GM20431 (cell line): ENCODE data around the gene AGT.

Experiments
- in situ Hi-C: fragments of 300-500 bp; cut with MseI, MboI; formaldehyde crosslinking; loops from one replicate; pipeline ENCODE4 v1.15.0; 2020; ENCODE audit warnings: low sequenced_read_pairs; ENCODE audit not compliant: unreplicated experiment

The AGT gene

DNA sequence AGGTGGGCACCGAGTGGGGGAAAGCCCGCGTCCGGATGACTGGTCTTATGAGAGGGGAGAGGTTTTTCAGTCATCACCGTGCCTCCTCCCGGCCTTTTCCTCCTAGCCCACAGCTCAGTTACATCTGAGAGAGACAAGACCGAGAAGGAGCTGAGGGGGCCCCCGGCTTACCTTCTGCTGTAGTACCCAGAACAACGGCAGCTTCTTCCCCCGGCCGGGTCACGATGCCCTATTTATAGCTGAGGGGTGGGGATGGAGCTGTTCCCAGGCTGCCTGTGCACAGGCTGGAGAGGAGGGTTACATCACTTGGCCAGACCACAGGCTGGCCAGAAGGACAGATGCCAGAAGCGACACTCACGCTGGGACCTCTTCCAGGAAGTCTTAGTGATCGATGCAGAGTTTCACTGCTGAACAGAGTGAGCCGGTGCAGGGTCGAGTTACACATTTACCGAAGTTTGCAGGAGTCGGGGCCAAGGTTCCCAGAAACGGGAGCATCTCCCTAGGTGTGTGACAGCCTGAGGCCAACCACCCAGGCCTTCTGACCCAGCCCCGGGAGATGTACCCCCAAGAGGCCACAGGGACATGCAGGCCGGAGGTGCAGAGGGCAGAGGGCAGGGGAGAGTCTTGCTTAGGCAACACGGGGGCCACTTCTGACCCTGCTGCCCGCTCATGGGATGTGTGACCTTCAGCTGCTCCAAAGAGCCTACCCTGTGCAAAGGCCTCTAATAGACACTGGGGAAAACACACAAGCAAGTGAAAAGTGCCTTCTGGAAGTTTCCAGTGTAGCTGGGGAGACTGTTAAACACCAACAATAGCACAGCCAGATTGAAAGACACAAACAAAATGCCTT lies at the start of gene AGT:
AGT (minus strand) TSS at position 208 of the 850 bp plus-strand sequence. CDS start 3,299 bp downstream, outside the sequence.
- in situ Hi-C loops, result no loop called here

DNA sequence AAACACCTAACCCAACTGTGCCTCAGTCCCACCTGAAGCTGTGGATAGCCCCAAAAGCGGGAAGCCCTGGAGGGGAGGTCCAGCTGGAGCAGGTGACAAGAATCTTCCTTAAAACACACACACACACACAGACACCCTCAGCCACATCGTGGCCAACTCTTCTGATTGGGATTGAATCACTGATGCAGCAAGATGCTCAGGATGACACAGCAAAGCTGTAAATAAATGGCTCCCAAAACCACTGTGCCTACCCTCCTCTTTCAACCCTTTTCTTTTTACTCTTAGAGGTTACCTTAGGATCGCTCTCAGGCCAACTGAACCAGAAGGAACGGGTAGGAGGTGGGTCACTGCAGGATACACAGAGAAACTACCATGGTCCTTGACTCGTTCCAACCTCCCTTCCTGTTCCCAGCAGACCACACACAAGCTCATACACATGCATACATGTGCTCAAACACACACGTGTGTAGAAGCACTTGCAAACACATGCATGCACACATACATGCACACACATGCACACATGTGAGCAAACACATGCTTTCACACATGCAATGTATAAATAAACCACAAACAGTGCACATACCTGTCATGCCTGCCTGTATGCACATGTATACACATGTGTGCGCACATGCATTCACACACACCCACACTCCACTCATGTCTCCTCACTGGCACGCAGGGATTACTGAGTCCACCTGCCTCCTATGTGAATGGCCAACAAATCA lies 47.7 kb upstream of the AGT start:
- in situ Hi-C loops, result no loop called here

GRCh38 chr1:230760360-230760827 lies 46.5 kb upstream of the AGT start:
- in situ Hi-C loops, result no loop called here

DNA sequence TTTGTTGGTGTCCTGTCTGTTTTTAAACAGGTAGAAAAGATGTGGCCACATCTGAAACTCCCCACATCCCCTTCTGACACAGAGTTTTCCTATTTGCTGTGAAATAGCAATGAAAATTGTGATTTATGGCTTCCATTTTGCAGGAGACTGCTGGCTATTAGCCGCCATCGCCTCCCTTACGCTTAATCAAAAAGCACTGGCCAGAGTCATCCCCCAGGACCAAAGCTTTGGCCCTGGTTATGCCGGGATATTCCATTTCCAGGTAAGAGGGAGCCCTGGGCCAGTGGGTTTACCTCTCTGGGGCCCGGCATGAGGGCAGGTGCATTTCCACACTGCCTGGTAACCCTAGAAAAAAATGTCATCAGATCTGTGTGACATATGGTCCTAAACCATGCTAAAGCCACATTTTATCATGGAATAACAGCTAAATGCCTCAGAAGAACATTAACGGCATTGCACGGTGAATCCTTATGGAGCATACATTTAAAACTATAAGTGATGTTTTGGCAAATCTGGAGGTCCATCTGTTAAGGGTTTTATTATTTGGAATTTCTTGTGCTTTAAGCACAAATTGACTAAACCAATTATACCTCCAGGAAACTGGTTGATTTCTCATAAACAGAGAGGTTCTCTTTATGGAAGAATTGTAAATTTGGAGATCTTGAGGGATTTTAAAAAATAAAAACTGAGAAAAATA lies 45.6 kb upstream of the AGT start:
- in situ Hi-C loops, result no loop called here

- in situ Hi-C loops, result no loop called here
Observed at GRCh38 chr1:230758709-230759368, 44.9 kb upstream of the AGT start.

- in situ Hi-C loops, result no loop called here
Observed at GRCh38 chr1:230757856-230758708, 44.2 kb upstream of the AGT start.

GRCh38 chr1:230754796-230755195 lies 40.9 kb upstream of the AGT start:
- in situ Hi-C loops, result no loop called here

DNA sequence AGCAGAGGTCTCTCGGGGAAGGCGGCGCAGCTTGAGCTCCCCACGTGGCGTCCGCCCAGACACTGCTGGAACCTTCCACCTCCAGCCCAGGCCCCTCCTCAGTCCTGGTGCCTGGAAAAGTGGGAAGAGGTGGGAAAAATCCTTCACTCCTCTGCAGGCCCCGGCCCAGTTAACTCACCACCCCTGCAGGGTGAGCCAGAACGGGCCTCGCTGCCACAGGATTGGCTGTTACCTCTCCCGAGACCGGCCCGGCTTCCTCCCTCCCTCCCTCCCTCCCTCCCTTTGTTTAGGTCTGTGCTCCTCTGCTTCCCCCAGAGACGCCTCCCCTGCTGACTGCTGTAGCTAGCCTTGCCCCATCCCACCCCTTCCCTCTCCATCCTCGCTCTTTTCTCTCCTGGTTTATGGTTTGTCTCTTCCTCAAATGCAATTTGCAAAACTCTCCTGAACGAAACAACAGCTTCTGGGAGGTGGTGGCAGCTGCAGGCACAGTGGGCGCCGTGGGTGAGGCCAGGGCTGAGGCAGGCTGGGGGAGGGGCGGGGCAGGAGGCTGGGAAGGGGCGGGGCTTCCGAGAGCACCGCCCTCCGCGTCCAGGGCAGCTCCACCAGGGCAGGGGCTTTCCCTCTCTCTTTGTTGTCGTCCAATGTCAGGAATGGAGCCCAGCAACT lies 39.8 kb upstream of the AGT start:
- in situ Hi-C loops, result no loop called here

GRCh38 chr1:230753191-230753585 lies 39.3 kb upstream of the AGT start:
- in situ Hi-C loops, result no loop called here

DNA sequence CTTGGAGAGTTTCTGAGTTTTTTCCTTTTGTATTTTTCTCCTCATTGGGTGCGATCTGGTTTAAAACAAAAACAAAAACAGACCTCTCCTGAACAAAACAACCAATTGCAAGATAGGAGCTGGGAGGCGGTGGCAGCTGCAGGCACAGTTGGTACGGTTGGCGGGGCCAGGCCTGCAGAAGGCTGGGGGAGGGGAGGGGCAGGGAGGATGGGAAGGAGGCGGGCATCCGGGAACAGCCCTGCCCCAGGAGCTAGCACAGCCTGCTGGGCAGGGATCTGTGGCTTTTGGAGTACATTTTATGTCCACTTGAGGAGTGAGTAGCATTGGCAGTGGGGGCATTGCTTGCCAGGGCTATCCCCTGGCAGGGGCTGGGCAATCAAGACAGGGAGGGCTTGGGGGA lies 38.5 kb upstream of the AGT start:
- in situ Hi-C loops, result no loop called here

DNA sequence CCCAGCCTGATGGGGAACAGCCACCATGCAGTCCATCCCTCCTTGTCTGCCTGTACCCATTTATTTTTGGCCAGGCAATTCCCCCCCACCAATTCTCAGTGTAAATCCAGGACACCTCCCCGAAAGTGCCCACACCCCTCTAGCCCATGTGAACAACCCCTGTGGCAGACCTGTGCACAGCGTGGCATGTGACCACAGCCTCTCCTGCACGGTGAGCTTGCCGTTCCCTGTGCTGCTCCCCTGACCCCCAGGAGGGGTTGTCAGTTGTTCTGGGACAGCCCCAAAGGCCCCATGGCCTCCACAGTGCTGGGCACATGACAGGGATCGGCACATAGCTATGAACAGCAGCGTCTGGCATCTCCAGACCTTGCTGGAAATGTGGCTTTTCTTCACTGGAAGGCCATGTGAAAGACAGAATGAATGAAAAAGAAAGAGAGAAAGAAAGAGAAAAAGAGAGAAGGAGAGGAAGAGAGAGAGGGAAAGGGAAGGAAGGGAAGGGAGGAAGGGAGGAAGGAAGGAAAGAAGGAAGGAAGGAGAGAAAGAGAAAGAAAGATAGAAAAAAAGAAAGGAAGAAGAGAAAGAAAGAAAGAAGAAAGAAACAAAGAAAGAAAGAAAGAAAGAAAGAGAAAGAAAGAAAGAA lies 37.2 kb upstream of the AGT start:
- in situ Hi-C loops, result no loop called here

DNA sequence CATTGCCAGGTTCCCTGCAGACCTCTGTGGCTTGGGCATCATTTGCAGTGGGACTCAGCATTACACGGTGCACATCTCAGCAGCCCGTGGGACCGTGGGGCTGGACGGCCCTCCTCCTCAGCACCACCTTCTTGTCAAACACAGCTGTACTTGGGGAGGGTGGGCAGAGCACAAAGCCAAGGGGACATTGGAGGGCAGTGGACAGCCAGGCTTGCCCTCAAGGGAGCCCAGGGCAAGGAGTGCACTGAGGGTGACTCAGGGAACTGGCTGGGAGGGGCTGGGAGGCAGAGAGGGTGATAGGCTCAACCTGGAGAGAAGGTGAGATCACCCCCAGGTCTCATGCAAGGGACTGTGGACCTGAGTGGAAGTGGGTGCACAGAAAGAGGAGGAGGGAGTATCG lies 36.7 kb upstream of the AGT start:
- in situ Hi-C loops, result no loop called here

DNA sequence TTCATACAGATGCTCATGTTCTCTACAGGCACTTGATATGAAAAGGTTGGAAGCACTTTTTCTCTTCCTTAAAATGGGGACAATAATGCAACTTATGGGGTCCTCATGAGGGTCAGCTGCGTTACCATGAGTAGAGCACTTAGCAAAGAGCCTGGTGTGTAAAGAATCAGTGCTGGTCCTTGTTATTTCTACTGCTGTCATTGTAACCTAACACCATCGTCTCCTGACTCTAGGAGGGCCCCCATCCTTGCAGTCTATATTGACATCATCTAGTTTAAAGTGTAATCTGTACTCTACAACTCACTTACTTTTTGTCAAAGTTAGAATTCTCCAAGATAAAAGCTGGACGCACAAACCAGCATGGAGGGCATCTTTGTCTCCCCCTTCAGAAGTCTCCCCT lies 35.7 kb upstream of the AGT start:
- in situ Hi-C loops, result no loop called here

- in situ Hi-C loops, result no loop called here
Observed at GRCh38 chr1:230749150-230749549, 35.2 kb upstream of the AGT start.

- in situ Hi-C loops, result no loop called here
Observed at GRCh38 chr1:230747890-230748800, 34.2 kb upstream of the AGT start.

- in situ Hi-C loops, result no loop called here
Observed at GRCh38 chr1:230747127-230747730, 33.3 kb upstream of the AGT start, which contains the start of gene CAPN9. TSS of gene CAPN9 (plus strand) at chr1:230747388. CDS start at chr1:230747497, 109 bp downstream.

- in situ Hi-C loops, result no loop called here
Observed at GRCh38 chr1:230746617-230747016, 32.7 kb upstream of the AGT start.
